Heart left ventricle (tissue), 16 donors: Measurements from ENCODE around the gene MRPL53. TPM values are rescaled to one million over a fixed set of nuclear protein-coding genes. Genes with fewer than 3 reads are reported as not detected.

ENCODE experiments used
- ATAC-seq, 4 donors: fragments of 200-7000 bp; cut with Tn5 transposase; one replicate each; pipeline ENCODE4 v1.9.1; 2020 to 2022; ENCODE audit warnings: moderate library complexity in 4 of 4, mild to moderate bottlenecking in 3 of 4, moderate number of reproducible peaks in 1 of 4
- DNase-seq, 5 donors: peaks; one replicate each; pipeline ENCODE4 v3.0.0-alpha.2; 2020
- H3K27ac ChIP-seq, 12 donors: fragments of 200-600 bp; sonication (generic) in 4 of 12; one replicate each; pipeline versions ENCODE4 v1.5.0 to v1.8.0; 2016 to 2022; ENCODE audit warnings: mild to moderate bottlenecking in 2 of 12
- H3K27me3 ChIP-seq, 9 donors: fragments of 200-600 bp; sonication (generic) in 2 of 9; one replicate each; pipeline versions ENCODE4 v1.5.1 to v1.8.0; 2016 to 2022; ENCODE audit warnings: mild to moderate bottlenecking in 3 of 9
- H3K36me3 ChIP-seq, 9 donors: fragments of 200-600 bp; sonication (generic) in 2 of 9; one replicate each; pipeline versions ENCODE4 v1.5.0 to v1.8.0; 2018 to 2022; ENCODE audit warnings: mild to moderate bottlenecking in 2 of 9
- H3K4me1 ChIP-seq, 12 donors: fragments of 200-600 bp; sonication (generic) in 4 of 12; one replicate each; pipeline versions ENCODE4 v1.5.0 to v1.8.0; 2016 to 2022; ENCODE audit warnings: mild to moderate bottlenecking in 3 of 12
- H3K4me3 ChIP-seq, 12 donors: fragments of 200-600 bp; sonication (generic) in 4 of 12; one replicate each; pipeline versions ENCODE4 v1.5.0 to v1.8.0; 2017 to 2022; ENCODE audit warnings: mild to moderate bottlenecking in 9 of 12, moderate library complexity in 4 of 12
- H3K9me3 ChIP-seq, 12 donors: fragments of 200-600 bp; sonication (generic) in 4 of 12; one replicate each; pipeline versions ENCODE4 v1.5.0 to v1.8.0; 2016 to 2022; ENCODE audit warnings: mild to moderate bottlenecking in 1 of 12
- CTCF ChIP-seq, 12 donors: fragments of 200-600 bp; sonication (generic) in 4 of 12; IDR thresholded peaks; one replicate each; pipeline versions ENCODE4 v1.5.0 to v1.8.0; 2018 to 2022; ENCODE audit warnings: antibody characterized with exemption in 12 of 12, mild to moderate bottlenecking in 5 of 12
- POLR2A ChIP-seq, 2 donors: fragments of 450-650 bp; IDR thresholded peaks; one replicate each; pipeline ENCODE4 v1.6.1; 2017; ENCODE audit warnings: antibody characterized with exemption in 2 of 2, mild to moderate bottlenecking in 2 of 2, moderate library complexity in 2 of 2
- WGBS, 4 donors: extraction: QIAGEN DNeasy Blood & Tissue Kit in 2 of 4; methylation state at CpG; one replicate each; pipeline versions ENCODE4 v1.1.5 to v1.1.7; 2013 to 2018; 5-methylcytosine and 5-hydroxymethylcytosine counted together
- intact Hi-C, 10 donors: fragments of 100-400 bp; cut with DNase I; formaldehyde crosslinking; loops; one replicate each; pipeline versions ENCODE4 v1.11.1 to v1.14.2; 2022
- polyA plus RNA-seq, 2 donors: library from polyadenylated mRNA; stranded (reverse); fragments of 200-250 nt; gene quantifications; one replicate each; pipeline ENCODE4 v1.2.3, GENCODE V29; 2013
- total RNA-seq, 9 donors: library from RNA; depleted of rRNA in 2 of 9; stranded (reverse); fragments of >200 nt in 2 of 9; fragmentation: NEBNext Ultra II Directional in 3 of 9; extraction: Animal tissue kit (Norgen Biotek cat#: 25700) in 3 of 9; gene quantifications; one replicate each; pipeline versions ENCODE4 v1.1.0 to v1.2.4, GENCODE V29; 2016 to 2023
- donor health status: ischemic (EF 13 %, LVEDD 7.1; RV severe dilation, severe dysfunction).
- donor health status: healthy with polysubstance abuse.
- donor health status: DM: no; HTN: yes; CAD: no.
- donor health status: DM: no; HTN: no; CAD: no.
- donor health status: ischemic (EF 25% LVEDD 6.9; RV normal size, moderate dysfunction).
- donor health status: ischemic (EF 25% LVEDD 5.7; RV mildly dilated, moderate dysfunction).
- donor health status: healthy.
- donor health status: DM: yes; HTN: yes; CAD: no.
- donor health status: ischemic (EF 35%, LVEDD 5.7; RV mildly dilated, moderate dysfunction).
- donor health status: nonischemic (EF 11% LVEDD 7.7; RV severe dilation, severe dysfunction).
- donor health status: DM: yes; HTN: yes; CAD: no.
- donor health status: PGD.
- donor health status: ischemic (EF 29% LVEDD 5.4; RV normal size, mild dysfunction).
- donor health status: nonischemic (EF 23%, LVEDD 6.1; RV moderate dilation, normal function).

The MRPL53 gene
- total and polyA plus RNA-seq, 11 donors: 64.9 to 180 (median 135) TPM

- intact Hi-C loops: no loop called here
- H3K27ac ChIP-seq: no peak overlapping the region
- H3K27me3 ChIP-seq: peaks cover 61 to 100% (median 99%) of the 10 kb centered on the region in 9 donors
- no peaks in the 10 kb centered on the region for H3K9me3 ChIP-seq
- no peak for DNase-seq
- H3K4me3 ChIP-seq: peak overlapping the region; percentile 18 to 58 (median 39)
- no peak for TF ChIP-seq POLR2A (IDR thresholded peaks at IDR 0.05)
- no peak for TF ChIP-seq CTCF (IDR thresholded peaks at IDR 0.05)
- H3K4me1 ChIP-seq: peaks cover 0 to 38% (median 22%) of the 10 kb centered on the region in 12 donors
- WGBS, 4 donors: 4 to 12% (median 8%) methylated on average over 11 to 60 of the region's 60 CpGs
- peak in 1 of 4 donors; percentile 5 for ATAC-seq
- H3K36me3 ChIP-seq: no peaks in the 10 kb centered on the region
Measured at GRCh38 chr2:74515271-74515980, 42.9 kb upstream of the MRPL53 start.

GRCh38 chr2:74514368-74515270, 42.1 kb upstream of the MRPL53 start, which contains the start of gene TLX2:
Gene TLX2, plus strand, starts transcription at chr2:74514450. Its CDS starts 357 bp downstream, at chr2:74514807.
- Histone ChIP-seq H3K36me3 (no peaks in the 10 kb centered on the region), H3K9me3 (no peaks in the 10 kb centered on the region), H3K27ac (no peak within 1 kb of the TSS), H3K27me3 (peaks cover 61 to 100% (median 94%) of the 10 kb centered on the region in 9 donors), H3K4me1 (peaks cover 0 to 38% (median 22%) of the 10 kb centered on the region in 12 donors), H3K4me3 (peak within 1 kb of the TSS in 3 of 12 donors; percentile 4 to 39 (median 16))
- DNase-seq: peak in 1 of 5 donors; percentile 25
- TF ChIP-seq POLR2A (IDR thresholded peaks at IDR 0.05) (no peak), CTCF (IDR thresholded peaks at IDR 0.05) (no peak)
- 2 to 5% (median 4%) methylated on average over 33 to 82 of the region's 82 CpGs for WGBS, 4 donors
- intact Hi-C loops: no loop called here
- peak in 1 of 4 donors; percentile 18 for ATAC-seq

GRCh38 chr2:74513605-74514367, 41.3 kb upstream of the MRPL53 start:
- no peak for ATAC-seq
- TF ChIP-seq POLR2A (IDR thresholded peaks at IDR 0.05) (no peak), CTCF (IDR thresholded peaks at IDR 0.05) (no peak)
- Histone ChIP-seq H3K36me3 (no peaks in the 10 kb centered on the region), H3K27ac (no peak overlapping the region), H3K4me3 (peak overlapping the region in 3 of 12 donors; percentile 4 to 39 (median 16)), H3K27me3 (peaks cover 60 to 97% (median 86%) of the 10 kb centered on the region in 9 donors), H3K9me3 (no peaks in the 10 kb centered on the region), H3K4me1 (peaks cover 0 to 38% (median 22%) of the 10 kb centered on the region in 12 donors)
- WGBS, 4 donors: 4 to 7% (median 6%) methylated on average over 41 to 52 of the region's 52 CpGs
- intact Hi-C loops: no loop called here
- DNase-seq: peak in 1 of 5 donors; percentile 5
